Activated CD4-positive, alpha-beta T cell treated with anti-CD3 and anti-CD28 coated beads, Interleukin-2, amount 50 U/mL, for 48 hours (primary cell): ENCODE measurements around the gene CLIP4.

ENCODE experiments used
- DNase-seq, 2 experiments: peaks; one replicate each; pipeline ENCODE4 v3.0.0-alpha.2; 2020

Gene CLIP4

DNA sequence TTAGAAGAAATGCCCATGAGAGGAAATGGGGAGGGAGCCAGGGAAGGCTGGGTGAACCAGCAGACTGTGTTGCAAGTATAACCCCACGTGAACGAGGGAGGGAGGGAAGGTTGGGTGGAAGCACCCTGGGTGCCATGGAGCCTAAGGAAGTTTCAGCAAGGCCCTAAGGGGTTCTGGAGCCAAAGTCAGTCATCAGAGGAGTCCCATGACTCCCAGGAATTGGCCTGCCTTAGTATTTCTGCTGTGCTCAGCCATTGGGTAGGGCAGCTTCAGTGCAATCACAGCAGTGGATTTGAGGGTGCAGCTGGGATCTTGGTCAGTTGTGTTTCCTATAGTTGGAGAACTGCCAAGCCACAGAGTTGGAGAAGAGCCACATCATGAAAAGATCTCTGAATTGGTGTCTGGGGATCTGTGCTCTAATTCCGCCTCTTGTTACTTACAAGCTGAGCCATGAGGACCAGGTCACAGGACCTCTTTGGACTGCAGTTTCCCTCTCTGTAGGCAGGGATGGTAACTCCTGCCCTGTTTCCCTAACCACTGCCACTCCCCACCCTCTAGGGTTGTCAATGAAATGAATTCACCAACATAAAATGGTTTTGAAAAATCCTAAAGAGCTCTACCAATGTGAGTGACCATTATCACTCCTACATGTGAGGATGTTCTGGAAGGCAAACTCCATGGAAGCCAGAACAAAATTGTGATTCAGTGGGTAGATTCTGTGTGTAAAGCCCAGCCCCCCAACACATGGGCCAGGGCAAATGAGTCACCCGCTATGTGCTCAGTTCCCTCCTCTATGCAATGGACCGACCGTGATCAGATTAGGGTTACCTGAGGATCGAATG is 108.9 kb downstream of the CLIP4 start:
- no peak for DNase-seq

DNA sequence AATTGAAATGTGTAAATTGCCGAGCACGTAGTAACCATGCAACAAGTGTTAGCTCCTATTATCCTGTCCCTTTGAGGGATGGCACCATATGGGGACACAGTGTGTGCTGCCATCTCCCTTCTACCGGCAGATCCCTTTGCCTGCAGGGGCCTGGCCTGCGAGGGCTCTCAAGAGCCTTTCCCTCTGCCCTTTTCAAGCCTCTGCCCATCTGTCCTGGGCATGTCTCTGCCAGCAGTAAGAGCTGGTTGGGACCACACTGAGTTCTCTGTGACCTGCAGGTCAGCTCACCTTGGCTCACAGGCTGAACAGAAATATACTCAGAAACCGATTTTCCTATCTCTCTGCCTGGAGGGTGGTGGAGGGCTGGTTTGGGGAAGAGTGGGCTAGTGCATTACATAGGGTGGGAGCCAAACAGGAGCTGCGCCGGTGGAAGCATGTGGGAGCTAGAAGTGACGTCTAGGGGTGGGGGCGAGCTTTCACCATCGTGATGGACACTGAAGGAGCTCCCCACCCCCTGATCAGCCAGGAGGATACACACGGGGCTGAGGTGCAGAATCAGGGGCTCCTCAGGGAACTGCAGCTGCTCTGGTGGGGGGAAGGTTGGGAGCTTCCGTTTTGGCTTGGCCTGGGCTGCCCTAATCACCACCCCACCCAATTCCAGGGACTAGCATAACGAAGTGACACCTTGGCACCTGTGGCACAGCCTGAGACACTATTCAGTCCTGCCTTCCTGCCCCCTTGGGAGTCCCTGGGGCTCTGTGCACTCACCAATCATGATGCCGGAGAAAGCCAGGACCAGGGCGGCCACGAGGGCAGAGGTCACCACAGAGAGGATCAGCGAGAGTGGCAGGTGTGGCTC is 109.7 kb downstream of the CLIP4 start:
- DNase-seq = no peak

GRCh38 chr2:29225814-29226213 is 110.6 kb downstream of the CLIP4 start:
- DNase-seq = no peak

GRCh38 chr2:29226375-29226774 is 111.2 kb downstream of the CLIP4 start:
- DNase-seq = no peak

- no peak for DNase-seq
These were observed 111.6 kb downstream of the CLIP4 start for GRCh38 chr2:29226808-29227207.

GRCh38 chr2:29227935-29228675 is 112.9 kb downstream of the CLIP4 start:
- no peak for DNase-seq

DNA sequence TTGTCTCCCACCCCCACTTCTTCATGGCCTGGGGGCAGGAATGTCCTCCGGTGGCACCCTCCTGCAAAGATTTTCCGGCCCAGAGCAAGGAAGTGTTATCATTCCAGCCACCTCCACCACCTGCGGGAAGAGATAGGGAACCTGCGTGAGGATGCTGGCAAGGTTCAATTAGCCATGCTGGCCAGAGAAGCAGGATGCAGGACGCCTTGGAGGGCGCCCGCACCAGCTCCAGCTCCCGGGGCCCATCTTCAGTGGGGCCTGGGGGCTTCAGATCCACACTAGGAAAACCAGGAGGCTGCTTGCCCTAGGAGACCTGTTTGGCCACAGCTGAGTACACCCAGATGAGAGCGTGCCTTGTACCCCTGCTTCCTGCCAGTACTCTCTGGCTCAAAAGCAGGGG is 113.7 kb downstream of the CLIP4 start:
- DNase-seq = no peak

GRCh38 chr2:29229640-29230039 is 114.4 kb downstream of the CLIP4 start:
- no peak for DNase-seq

GRCh38 chr2:29232041-29232440 is 116.8 kb downstream of the CLIP4 start:
- DNase-seq = no peak

- no peak for DNase-seq
These were observed 118.2 kb downstream of the CLIP4 start for GRCh38 chr2:29233428-29233827.

DNA sequence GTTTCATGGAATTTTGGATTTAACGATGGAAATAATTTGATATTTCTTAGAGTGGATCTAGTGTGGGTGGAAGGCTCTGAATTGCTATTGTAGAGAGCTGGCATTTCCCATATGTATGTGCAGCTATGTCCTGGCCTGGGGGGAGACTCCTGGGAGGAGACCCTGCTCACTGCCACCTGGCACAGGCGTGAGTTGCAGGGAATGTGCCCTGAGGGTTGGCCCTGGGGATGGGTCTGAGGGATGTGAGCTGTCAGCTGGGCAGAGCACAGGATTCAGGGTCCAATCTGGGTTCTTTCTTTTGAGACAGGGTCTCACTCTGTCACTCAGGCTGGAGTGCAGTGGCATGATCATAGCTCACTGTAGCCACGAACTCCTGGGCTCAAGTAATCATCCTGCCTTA is 120.2 kb downstream of the CLIP4 start:
- DNase-seq = no peak

DNA sequence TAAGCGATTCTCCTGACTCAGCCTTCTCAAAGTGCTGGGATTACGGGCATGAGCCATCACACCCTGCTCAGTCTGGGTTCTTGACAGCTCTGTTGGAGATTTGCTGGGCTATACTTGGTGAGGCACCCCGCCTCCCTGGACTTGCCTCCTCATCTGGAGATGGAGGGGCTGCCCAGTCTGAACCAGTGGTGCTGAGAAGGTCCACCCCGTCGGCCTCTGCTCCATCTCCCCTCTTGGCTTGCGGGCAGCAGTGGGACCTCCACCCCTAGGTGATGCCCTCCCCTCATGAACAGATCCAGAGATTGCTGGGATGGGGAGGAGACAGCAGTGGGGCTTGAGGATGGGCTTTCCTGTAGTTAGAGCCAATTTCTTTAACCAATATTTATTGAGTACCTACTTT is 120.9 kb downstream of the CLIP4 start:
- DNase-seq = no peak

DNA sequence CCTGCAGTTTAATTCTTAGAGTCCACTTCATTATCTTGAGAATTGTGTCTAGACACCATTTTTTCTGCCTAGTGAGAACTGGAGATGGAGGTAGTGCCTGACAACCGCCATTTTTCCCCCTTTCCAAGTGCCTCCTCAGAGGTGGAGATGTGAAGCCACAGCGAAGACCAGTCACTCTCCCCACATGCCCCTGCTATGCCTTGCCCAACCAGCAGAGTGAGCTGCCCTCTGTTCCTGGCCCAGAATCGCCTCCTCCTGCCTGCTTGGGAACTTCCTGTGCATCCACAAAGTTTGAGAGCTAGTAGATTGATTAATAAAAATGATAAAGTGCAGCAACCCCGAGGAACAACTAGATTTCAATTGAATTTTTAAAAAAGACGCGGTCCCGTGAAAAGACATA is 123.3 kb downstream of the CLIP4 start:
- DNase-seq = peak; percentile 3 to 13
